SW480 (cell line): ENCODE results near the gene OR14C36.
"Not testable (repeated sequence)": the region's sequence is repeated elsewhere in the genome, so short reads cannot be mapped to it uniquely, and the experiment has no call there.

Experiments used
- DNase-seq: peaks from one replicate; pipeline ENCODE4 v3.0.0-alpha.2; 2016; ENCODE audit warnings: low spot score

The OR14C36 gene

GRCh38 chr1:248348475-248348874, at the start of gene OR14C36:
Gene OR14C36 (plus strand): TSS chr1:248348775. CDS start chr1:248348775, 0 bp downstream.
- no peak for DNase-seq

GRCh38 chr1:248303324-248303723, 45.3 kb upstream of the OR14C36 start, which contains the start of gene OR2T12:
Gene OR2T12 (minus strand): TSS chr1:248303424. CDS start chr1:248295578, 7,846 bp downstream.
- DNase-seq, result no peak

GRCh38 chr1:248305672-248306071, 42.9 kb upstream of the OR14C36 start:
- not testable (repeated sequence) for DNase-seq

- DNase-seq, result no peak
Observed at GRCh38 chr1:248306103-248306502, 42.5 kb upstream of the OR14C36 start.

GRCh38 chr1:248306740-248307139, 41.8 kb upstream of the OR14C36 start:
- not testable (repeated sequence) for DNase-seq

- no peak for DNase-seq
Observed at GRCh38 chr1:248316796-248317195, 31.8 kb upstream of the OR14C36 start.

GRCh38 chr1:248324468-248324867, 24.1 kb upstream of the OR14C36 start, which contains the start of gene OR2M7:
Gene OR2M7 (minus strand): TSS chr1:248324568. CDS start chr1:248324568, 0 bp downstream.
- DNase-seq, result no peak

GRCh38 chr1:248343451-248343850, 5.1 kb upstream of the OR14C36 start:
- no peak for DNase-seq

GRCh38 chr1:248359415-248359814, 10.8 kb downstream of the OR14C36 start:
- DNase-seq, result no peak

- no peak for DNase-seq
Observed at GRCh38 chr1:248361121-248361715, 12.6 kb downstream of the OR14C36 start, which contains the start of gene OR2T4. Gene OR2T4 (plus strand): TSS chr1:248361665. CDS start chr1:248361665, 0 bp downstream.

GRCh38 chr1:248366609-248367008, 18.0 kb downstream of the OR14C36 start:
- no peak for DNase-seq

- no peak for DNase-seq
Observed at GRCh38 chr1:248372394-248372793, 23.8 kb downstream of the OR14C36 start.

GRCh38 chr1:248373761-248374160, 25.2 kb downstream of the OR14C36 start:
- DNase-seq, result no peak

GRCh38 chr1:248375446-248375845, 26.9 kb downstream of the OR14C36 start, which contains the start of gene OR2T6:
Gene OR2T6 (plus strand): TSS chr1:248375746. CDS start chr1:248387609, 11,863 bp downstream.
- no peak for DNase-seq

- DNase-seq, result no peak
Observed at GRCh38 chr1:248376916-248377315, 28.3 kb downstream of the OR14C36 start.

- DNase-seq, result no peak
Observed at GRCh38 chr1:248380854-248381253, 32.3 kb downstream of the OR14C36 start.

GRCh38 chr1:248388426-248388825, 39.9 kb downstream of the OR14C36 start:
- no peak for DNase-seq

GRCh38 chr1:248393050-248393449, 44.5 kb downstream of the OR14C36 start:
- DNase-seq, result no peak
